ENCODE measurements around the gene TIMM10B.
A peak's percentile ranks its signal among the peaks of the same experiment; 100 is the strongest.

The TIMM10B gene

GRCh38 chr11:6456361-6457073, 24.8 kb upstream of the TIMM10B start:
- Histone ChIP-seq H3K36me3 (ENCODE audit: insufficient read depth, insufficient read length, low read length) (peaks cover 37% of the 10 kb centered on the region), H3K27me3 (ENCODE audit: insufficient read depth, insufficient read length) (no peaks in the 10 kb centered on the region), H3K9ac (ENCODE audit: insufficient read length, low read depth) (no peak overlapping the region), H3K4me1 (ENCODE audit: insufficient read depth, insufficient read length) (no peaks in the 10 kb centered on the region), H3K9me3 (ENCODE audit: insufficient read depth, low read length) (no peaks in the 10 kb centered on the region), H3K4me3 (ENCODE audit: insufficient read length, low read depth) (no peak overlapping the region)
- no peak for DNase-seq (ENCODE audit: low read depth, low spot score)
- TF ChIP-seq ZNF274 (IDR thresholded peaks at IDR 0.05; ENCODE audit: low read depth, low read length): no peak
- no peak for TF ChIP-seq SUZ12 (IDR thresholded peaks at IDR 0.05; ENCODE audit: extremely low read depth, insufficient read depth, insufficient read length)
- no peak for TF ChIP-seq YY1 (IDR thresholded peaks at IDR 0.05; ENCODE audit: insufficient read depth, insufficient read length)

GRCh38 chr11:6457581-6458320, 23.6 kb upstream of the TIMM10B start:
- Histone ChIP-seq H3K9ac (ENCODE audit: insufficient read length, low read depth) (no peak overlapping the region), H3K27me3 (ENCODE audit: insufficient read depth, insufficient read length) (no peaks in the 10 kb centered on the region), H3K4me1 (ENCODE audit: insufficient read depth, insufficient read length) (no peaks in the 10 kb centered on the region), H3K9me3 (ENCODE audit: insufficient read depth, low read length) (no peaks in the 10 kb centered on the region), H3K4me3 (ENCODE audit: insufficient read length, low read depth) (no peak overlapping the region), H3K36me3 (ENCODE audit: insufficient read depth, insufficient read length, low read length) (peaks cover 34% of the 10 kb centered on the region)
- TF ChIP-seq YY1 (IDR thresholded peaks at IDR 0.05; ENCODE audit: insufficient read depth, insufficient read length) (no peak), ZNF274 (IDR thresholded peaks at IDR 0.05; ENCODE audit: low read depth, low read length) (no peak), SUZ12 (IDR thresholded peaks at IDR 0.05; ENCODE audit: extremely low read depth, insufficient read depth, insufficient read length) (no peak)
- no peak for DNase-seq (ENCODE audit: low read depth, low spot score)

GRCh38 chr11:6458352-6459098, 22.8 kb upstream of the TIMM10B start:
- H3K4me1 ChIP-seq (ENCODE audit: insufficient read depth, insufficient read length): no peaks in the 10 kb centered on the region
- DNase-seq (ENCODE audit: low read depth, low spot score): no peak
- no peak overlapping the region for H3K9ac ChIP-seq (ENCODE audit: insufficient read length, low read depth)
- H3K9me3 ChIP-seq (ENCODE audit: insufficient read depth, low read length): no peaks in the 10 kb centered on the region
- peaks cover 38% of the 10 kb centered on the region for H3K36me3 ChIP-seq (ENCODE audit: insufficient read depth, insufficient read length, low read length)
- no peaks in the 10 kb centered on the region for H3K27me3 ChIP-seq (ENCODE audit: insufficient read depth, insufficient read length)
- H3K4me3 ChIP-seq (ENCODE audit: insufficient read length, low read depth): no peak overlapping the region
- no peak for TF ChIP-seq YY1 (IDR thresholded peaks at IDR 0.05; ENCODE audit: insufficient read depth, insufficient read length)
- TF ChIP-seq ZNF274 (IDR thresholded peaks at IDR 0.05; ENCODE audit: low read depth, low read length): no peak
- TF ChIP-seq SUZ12 (IDR thresholded peaks at IDR 0.05; ENCODE audit: extremely low read depth, insufficient read depth, insufficient read length): no peak

- Histone ChIP-seq H3K36me3 (ENCODE audit: insufficient read depth, insufficient read length, low read length) (peaks cover 41% of the 10 kb centered on the region), H3K4me3 (ENCODE audit: insufficient read length, low read depth) (no peak overlapping the region), H3K9me3 (ENCODE audit: insufficient read depth, low read length) (no peaks in the 10 kb centered on the region), H3K9ac (ENCODE audit: insufficient read length, low read depth) (no peak overlapping the region), H3K27me3 (ENCODE audit: insufficient read depth, insufficient read length) (no peaks in the 10 kb centered on the region), H3K4me1 (ENCODE audit: insufficient read depth, insufficient read length) (no peaks in the 10 kb centered on the region)
- no peak for DNase-seq (ENCODE audit: low read depth, low spot score)
- TF ChIP-seq SUZ12 (IDR thresholded peaks at IDR 0.05; ENCODE audit: extremely low read depth, insufficient read depth, insufficient read length): no peak
- TF ChIP-seq ZNF274 (IDR thresholded peaks at IDR 0.05; ENCODE audit: low read depth, low read length): no peak
- TF ChIP-seq YY1 (IDR thresholded peaks at IDR 0.05; ENCODE audit: insufficient read depth, insufficient read length): no peak
These were observed 22.2 kb upstream of the TIMM10B start for GRCh38 chr11:6459099-6459450.

- DNase-seq (ENCODE audit: low read depth, low spot score): peak; percentile 89
- no peaks in the 10 kb centered on the region for H3K9me3 ChIP-seq (ENCODE audit: insufficient read depth, low read length)
- H3K9ac ChIP-seq (ENCODE audit: insufficient read length, low read depth): no peak overlapping the region
- H3K36me3 ChIP-seq (ENCODE audit: insufficient read depth, insufficient read length, low read length): peaks cover 8% of the 10 kb centered on the region
- H3K4me1 ChIP-seq (ENCODE audit: insufficient read depth, insufficient read length): peaks cover 5% of the 10 kb centered on the region
- H3K4me3 ChIP-seq (ENCODE audit: insufficient read length, low read depth): no peak overlapping the region
- TF ChIP-seq ZNF274 (IDR thresholded peaks at IDR 0.05; ENCODE audit: low read depth, low read length): no peak
- no peak for TF ChIP-seq SUZ12 (IDR thresholded peaks at IDR 0.05; ENCODE audit: extremely low read depth, insufficient read depth, insufficient read length)
- TF ChIP-seq YY1 (IDR thresholded peaks at IDR 0.05; ENCODE audit: insufficient read depth, insufficient read length): no peak
- peaks cover 11% of the 10 kb centered on the region for H3K27me3 ChIP-seq (ENCODE audit: insufficient read depth, insufficient read length)
These were observed 12.4 kb upstream of the TIMM10B start for GRCh38 chr11:6468712-6469495.

- H3K36me3 ChIP-seq (ENCODE audit: insufficient read depth, insufficient read length, low read length): peaks cover 4% of the 10 kb centered on the region
- peaks cover 5% of the 10 kb centered on the region for H3K4me1 ChIP-seq (ENCODE audit: insufficient read depth, insufficient read length)
- H3K9ac ChIP-seq (ENCODE audit: insufficient read length, low read depth): no peak overlapping the region
- H3K27me3 ChIP-seq (ENCODE audit: insufficient read depth, insufficient read length): peaks cover 11% of the 10 kb centered on the region
- no peaks in the 10 kb centered on the region for H3K9me3 ChIP-seq (ENCODE audit: insufficient read depth, low read length)
- DNase-seq (ENCODE audit: low read depth, low spot score): no peak
- H3K4me3 ChIP-seq (ENCODE audit: insufficient read length, low read depth): no peak overlapping the region
- TF ChIP-seq YY1 (IDR thresholded peaks at IDR 0.05; ENCODE audit: insufficient read depth, insufficient read length) (no peak), ZNF274 (IDR thresholded peaks at IDR 0.05; ENCODE audit: low read depth, low read length) (no peak), SUZ12 (IDR thresholded peaks at IDR 0.05; ENCODE audit: extremely low read depth, insufficient read depth, insufficient read length) (no peak)
These were observed 11.7 kb upstream of the TIMM10B start for GRCh38 chr11:6469599-6469998.

Data from NT2/D1 (cell line).